Putamen (tissue), 1 donor: ENCODE data around the gene FXYD2.

Experiments used
- DNase-seq: peaks from one replicate; pipeline ENCODE4 v3.0.0-alpha.2; 2016; ENCODE audit warnings: low spot score

The FXYD2 gene

GRCh38 chr11:117835576-117835975 lies 11.0 kb upstream of the FXYD2 start:
- no peak for DNase-seq

GRCh38 chr11:117834838-117835443 lies 10.4 kb upstream of the FXYD2 start:
- no peak for DNase-seq

GRCh38 chr11:117834068-117834810 lies 9.7 kb upstream of the FXYD2 start:
- no peak for DNase-seq

- no peak for DNase-seq
These were observed 8.9 kb upstream of the FXYD2 start for GRCh38 chr11:117833401-117833891.

GRCh38 chr11:117832511-117832910 lies 8.0 kb upstream of the FXYD2 start:
- no peak for DNase-seq

GRCh38 chr11:117831661-117832415 lies 7.3 kb upstream of the FXYD2 start:
- DNase-seq: no peak

- DNase-seq: no peak
These were observed 6.3 kb upstream of the FXYD2 start for GRCh38 chr11:117830674-117831351.

- DNase-seq: no peak
These were observed 5.5 kb upstream of the FXYD2 start for GRCh38 chr11:117830072-117830471.

- no peak for DNase-seq
These were observed 4.8 kb upstream of the FXYD2 start for GRCh38 chr11:117829369-117829725.

- no peak for DNase-seq
These were observed 4.2 kb upstream of the FXYD2 start for GRCh38 chr11:117828611-117829368.

- DNase-seq: no peak
These were observed 3.3 kb upstream of the FXYD2 start for GRCh38 chr11:117827521-117828511.

GRCh38 chr11:117826832-117827231 lies 2.3 kb upstream of the FXYD2 start:
- no peak for DNase-seq

- DNase-seq: no peak
These were observed 1.6 kb upstream of the FXYD2 start for GRCh38 chr11:117826190-117826570.

- no peak for DNase-seq
These were observed 1.1 kb upstream of the FXYD2 start for GRCh38 chr11:117825538-117826189.

GRCh38 chr11:117823946-117824420 lies 561 bp downstream of the FXYD2 start:
- DNase-seq: no peak

GRCh38 chr11:117823294-117823945 lies 1.1 kb downstream of the FXYD2 start:
- DNase-seq: no peak

GRCh38 chr11:117822074-117823033 lies 2.2 kb downstream of the FXYD2 start:
- DNase-seq: no peak

- no peak for DNase-seq
These were observed 3.1 kb downstream of the FXYD2 start for GRCh38 chr11:117821431-117821830.
